WI38 (cell line): Measurements from ENCODE around the gene ADAMTS18.
"Not testable (repeated sequence)": the region's sequence is repeated elsewhere in the genome, so short reads cannot be mapped to it uniquely, and the experiment has no call there.

Source experiments
- H3K4me3 ChIP-seq: 2 replicates; pipeline ENCODE4 v1.5.1; 2011; ENCODE audit warnings: low read depth, mild to moderate bottlenecking, control low read depth, low read length
- TF ChIP-seq, protein P1 (sequence below): IDR thresholded peaks from 2 replicates; pipeline ENCODE4 v1.5.1; 2012; ENCODE audit warnings: low read depth, mild to moderate bottlenecking, control low read depth, low read length

The ADAMTS18 gene

GRCh38 chr16:77271532-77272426 lies 163.1 kb downstream of the ADAMTS18 start:
- TF ChIP-seq, protein P1, sequence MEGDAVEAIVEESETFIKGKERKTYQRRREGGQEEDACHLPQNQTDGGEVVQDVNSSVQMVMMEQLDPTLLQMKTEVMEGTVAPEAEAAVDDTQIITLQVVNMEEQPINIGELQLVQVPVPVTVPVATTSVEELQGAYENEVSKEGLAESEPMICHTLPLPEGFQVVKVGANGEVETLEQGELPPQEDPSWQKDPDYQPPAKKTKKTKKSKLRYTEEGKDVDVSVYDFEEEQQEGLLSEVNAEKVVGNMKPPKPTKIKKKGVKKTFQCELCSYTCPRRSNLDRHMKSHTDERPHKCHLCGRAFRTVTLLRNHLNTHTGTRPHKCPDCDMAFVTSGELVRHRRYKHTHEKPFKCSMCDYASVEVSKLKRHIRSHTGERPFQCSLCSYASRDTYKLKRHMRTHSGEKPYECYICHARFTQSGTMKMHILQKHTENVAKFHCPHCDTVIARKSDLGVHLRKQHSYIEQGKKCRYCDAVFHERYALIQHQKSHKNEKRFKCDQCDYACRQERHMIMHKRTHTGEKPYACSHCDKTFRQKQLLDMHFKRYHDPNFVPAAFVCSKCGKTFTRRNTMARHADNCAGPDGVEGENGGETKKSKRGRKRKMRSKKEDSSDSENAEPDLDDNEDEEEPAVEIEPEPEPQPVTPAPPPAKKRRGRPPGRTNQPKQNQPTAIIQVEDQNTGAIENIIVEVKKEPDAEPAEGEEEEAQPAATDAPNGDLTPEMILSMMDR: no peak
- H3K4me3 ChIP-seq: no peak overlapping the region

- H3K4me3 ChIP-seq: not testable (repeated sequence)
Measured at GRCh38 chr16:77266185-77266584, 168.6 kb downstream of the ADAMTS18 start.

GRCh38 chr16:77262971-77263370 lies 171.9 kb downstream of the ADAMTS18 start:
- H3K4me3 ChIP-seq: no peak overlapping the region
- TF ChIP-seq, protein P1: no peak

GRCh38 chr16:77250400-77250799 lies 184.4 kb downstream of the ADAMTS18 start:
- no peak overlapping the region for H3K4me3 ChIP-seq
- TF ChIP-seq, protein P1: no peak

DNA sequence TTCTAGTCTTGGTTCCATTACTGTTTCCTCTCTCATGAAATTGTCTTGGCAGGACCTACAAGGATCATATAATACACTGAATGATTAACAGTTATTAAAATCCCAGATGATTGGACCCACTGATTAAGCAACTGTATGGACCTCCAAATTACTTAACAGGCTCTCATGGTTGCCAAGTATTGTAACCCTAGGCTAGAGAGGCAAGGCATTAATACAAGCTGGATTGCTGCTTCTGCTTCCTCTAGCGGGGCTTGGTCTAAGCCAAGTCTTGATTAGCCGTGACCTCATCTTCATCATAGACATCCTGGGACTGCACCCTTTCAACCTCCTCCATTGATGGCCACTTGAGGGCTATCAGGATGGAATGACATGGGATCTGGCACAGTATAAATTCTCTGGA lies 188.7 kb downstream of the ADAMTS18 start:
- TF ChIP-seq, protein P1: no peak
- no peak overlapping the region for H3K4me3 ChIP-seq

GRCh38 chr16:77242471-77242870 lies 192.4 kb downstream of the ADAMTS18 start:
- H3K4me3 ChIP-seq: not testable (repeated sequence)

DNA sequence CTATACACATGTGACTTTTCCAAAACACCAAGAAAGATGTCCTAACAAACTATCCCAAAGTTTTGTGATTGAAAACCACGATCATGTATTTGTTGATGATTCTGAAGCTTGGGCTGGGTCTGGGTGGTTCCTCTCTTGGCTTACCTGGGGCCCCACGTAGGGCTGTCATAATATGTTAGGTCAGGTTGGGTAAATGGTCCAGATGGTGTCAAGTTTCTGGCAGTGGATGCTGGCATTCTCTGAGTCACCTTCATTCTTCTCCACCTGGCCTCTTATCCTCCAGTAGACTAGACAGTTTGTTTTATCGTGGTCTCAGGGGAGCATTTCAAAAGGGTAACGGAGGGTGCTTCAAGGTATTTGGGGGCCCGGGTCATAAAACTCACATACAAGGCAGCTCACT lies 196.2 kb downstream of the ADAMTS18 start:
- H3K4me3 ChIP-seq: no peak overlapping the region
- TF ChIP-seq, protein P1: no peak

GRCh38 chr16:77236063-77236511 lies 198.7 kb downstream of the ADAMTS18 start:
- no peak overlapping the region for H3K4me3 ChIP-seq
- TF ChIP-seq, protein P1: peak; percentile 99
